Uterus (tissue), 2 donors: ENCODE results near the gene SPG11.

Source experiments
- POLR2A ChIP-seq, 2 donors: fragments of 450-650 bp; IDR thresholded peaks; one replicate each; pipeline ENCODE4 v1.6.1; 2016; ENCODE audit warnings: antibody characterized with exemption in 2 of 2, mild to moderate bottlenecking in 1 of 2, moderate library complexity in 1 of 2
- TF ChIP-seq, protein P1 (sequence below), 4 experiments: fragments of 200-600 bp in 2 of 4; fragments of 450-650 bp in 2 of 4; sonication (generic) in 2 of 4; IDR thresholded peaks; one replicate each; pipeline ENCODE4 v1.5.1; 2016 to 2019; ENCODE audit warnings: antibody characterized with exemption in 4 of 4, mild to moderate bottlenecking in 2 of 4, moderate library complexity in 1 of 4

DNA sequence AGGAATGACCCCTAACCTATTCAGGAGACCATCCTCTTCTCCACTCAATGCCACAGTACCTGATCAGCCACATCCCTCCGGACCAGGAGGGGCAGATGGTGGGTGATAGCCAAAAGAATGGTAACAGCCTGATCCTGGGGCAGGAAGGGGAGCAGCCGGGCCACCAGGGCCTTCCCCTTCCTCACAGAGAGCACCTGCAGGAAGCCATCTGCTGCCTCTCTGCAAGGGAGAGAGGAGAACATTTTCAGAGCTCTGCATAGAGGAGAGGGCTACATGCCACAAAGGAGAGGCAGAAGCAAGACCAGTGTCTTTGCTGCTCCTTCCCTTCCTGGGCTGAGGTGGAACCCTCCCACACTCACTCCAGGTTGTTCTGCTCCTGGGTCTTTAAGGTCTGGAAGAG is 5.5 kb upstream of the SPG11 start:
- no peak for TF ChIP-seq POLR2A (IDR thresholded peaks at IDR 0.05)
- TF ChIP-seq, protein P1, sequence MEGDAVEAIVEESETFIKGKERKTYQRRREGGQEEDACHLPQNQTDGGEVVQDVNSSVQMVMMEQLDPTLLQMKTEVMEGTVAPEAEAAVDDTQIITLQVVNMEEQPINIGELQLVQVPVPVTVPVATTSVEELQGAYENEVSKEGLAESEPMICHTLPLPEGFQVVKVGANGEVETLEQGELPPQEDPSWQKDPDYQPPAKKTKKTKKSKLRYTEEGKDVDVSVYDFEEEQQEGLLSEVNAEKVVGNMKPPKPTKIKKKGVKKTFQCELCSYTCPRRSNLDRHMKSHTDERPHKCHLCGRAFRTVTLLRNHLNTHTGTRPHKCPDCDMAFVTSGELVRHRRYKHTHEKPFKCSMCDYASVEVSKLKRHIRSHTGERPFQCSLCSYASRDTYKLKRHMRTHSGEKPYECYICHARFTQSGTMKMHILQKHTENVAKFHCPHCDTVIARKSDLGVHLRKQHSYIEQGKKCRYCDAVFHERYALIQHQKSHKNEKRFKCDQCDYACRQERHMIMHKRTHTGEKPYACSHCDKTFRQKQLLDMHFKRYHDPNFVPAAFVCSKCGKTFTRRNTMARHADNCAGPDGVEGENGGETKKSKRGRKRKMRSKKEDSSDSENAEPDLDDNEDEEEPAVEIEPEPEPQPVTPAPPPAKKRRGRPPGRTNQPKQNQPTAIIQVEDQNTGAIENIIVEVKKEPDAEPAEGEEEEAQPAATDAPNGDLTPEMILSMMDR (IDR thresholded peaks at IDR 0.05), result no peak
